Stimulated activated CD4-positive, alpha-beta T cell treated with anti-CD3 and anti-CD28 coated beads, Interleukin-2, amount 100 ng/mL, for 24 hours (primary cell): ENCODE measurements around the gene CC2D1B.

Experiments used
- DNase-seq, 2 donors: peaks; one replicate each; pipeline ENCODE4 v3.0.0-alpha.2; 2020

CC2D1B gene

DNA sequence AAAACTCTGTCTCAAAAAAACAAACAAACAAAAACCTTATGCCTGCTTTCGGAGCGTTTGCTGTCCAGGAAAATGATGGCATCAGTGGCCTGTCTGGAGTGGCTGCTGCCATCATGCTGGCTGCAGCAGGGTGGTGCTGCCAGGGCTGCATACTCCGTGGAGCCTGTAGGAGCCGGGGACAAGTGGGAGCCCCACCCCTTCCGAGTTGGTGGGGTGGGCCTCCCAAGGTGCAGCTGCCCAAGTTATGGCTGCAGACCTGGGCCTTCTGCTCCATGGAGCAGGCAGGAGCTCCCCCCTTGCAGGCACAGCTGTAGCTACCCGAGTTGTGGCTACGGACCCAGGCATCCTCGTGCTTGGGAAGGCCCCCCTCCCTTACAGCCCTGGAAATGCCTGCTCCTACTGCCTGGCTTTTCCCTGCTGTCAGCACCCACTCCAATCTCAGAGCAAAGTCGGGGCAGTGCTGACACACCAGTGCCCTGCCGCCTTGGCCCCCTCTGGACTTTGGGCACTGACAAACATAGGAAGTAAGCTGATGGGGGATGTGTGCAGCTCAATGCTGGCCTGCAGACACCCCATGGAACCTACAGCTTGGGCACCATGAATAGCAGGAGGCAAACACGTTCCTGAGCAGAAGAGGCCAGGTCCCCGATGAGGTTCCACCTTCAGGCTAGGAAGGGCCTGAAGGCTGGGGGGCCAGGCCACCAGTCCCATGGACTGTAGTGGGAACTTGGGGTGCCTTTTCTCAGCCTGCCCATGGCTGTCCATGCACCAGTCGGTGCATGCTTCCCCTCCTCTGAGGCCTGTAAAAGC, 60.4 kb downstream of the CC2D1B start:
- DNase-seq, result no peak
